NT2/D1 (cell line): Measurements from ENCODE around the gene ADISSP.

Experiments
- SUZ12 ChIP-seq: IDR thresholded peaks from 2 replicates; pipeline ENCODE4 v1.6.1; 2011; ENCODE audit not compliant: insufficient read length, insufficient read depth; ENCODE audit errors: extremely low read depth
- YY1 ChIP-seq: IDR thresholded peaks from 2 replicates; pipeline ENCODE4 v1.6.1; 2011; ENCODE audit not compliant: insufficient read length, insufficient read depth
- ZNF274 ChIP-seq: IDR thresholded peaks from 2 replicates; pipeline ENCODE4 v1.6.1; 2011; ENCODE audit warnings: mild to moderate bottlenecking, low read depth, low read length

GRCh38 chr20:3787324-3788014 lies 19.9 kb upstream of the ADISSP start:
- TF ChIP-seq SUZ12: no peak
- TF ChIP-seq ZNF274: no peak
- no peak for TF ChIP-seq YY1
